HG02623 (cell line): ENCODE measurements around the gene MT1HL1.

Experiments used
- ATAC-seq: cut with Tn5 transposase; IDR thresholded peaks from one replicate; pipeline ENCODE4 v1.9.1; 2021; ENCODE audit warnings: moderate library complexity; ENCODE audit not compliant: unreplicated experiment

The MT1HL1 gene

DNA sequence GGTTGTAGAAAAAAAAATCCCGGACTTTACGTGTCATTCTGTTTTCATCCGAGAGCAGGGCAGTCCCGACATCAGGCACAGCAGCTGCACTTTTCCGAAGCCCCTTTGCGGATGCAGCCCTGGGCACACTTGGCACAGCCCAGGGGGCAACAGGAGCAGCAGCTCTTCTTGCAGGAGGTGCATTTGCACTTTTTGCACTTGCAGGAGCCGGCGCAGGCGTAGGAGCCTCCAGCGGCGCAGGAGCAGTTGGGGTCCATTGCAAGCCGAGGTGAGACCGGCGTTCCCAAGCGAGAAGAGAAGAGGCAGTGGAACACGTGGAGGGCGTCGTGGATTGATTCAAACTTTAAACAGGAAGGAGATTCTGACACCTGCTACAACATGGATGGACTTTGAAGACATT lies at the start of gene MT1HL1:
Gene MT1HL1 (minus strand): TSS at position 326 of the 400 bp plus-strand sequence. CDS start 69 bp downstream, at position 257.
- no peak for ATAC-seq

DNA sequence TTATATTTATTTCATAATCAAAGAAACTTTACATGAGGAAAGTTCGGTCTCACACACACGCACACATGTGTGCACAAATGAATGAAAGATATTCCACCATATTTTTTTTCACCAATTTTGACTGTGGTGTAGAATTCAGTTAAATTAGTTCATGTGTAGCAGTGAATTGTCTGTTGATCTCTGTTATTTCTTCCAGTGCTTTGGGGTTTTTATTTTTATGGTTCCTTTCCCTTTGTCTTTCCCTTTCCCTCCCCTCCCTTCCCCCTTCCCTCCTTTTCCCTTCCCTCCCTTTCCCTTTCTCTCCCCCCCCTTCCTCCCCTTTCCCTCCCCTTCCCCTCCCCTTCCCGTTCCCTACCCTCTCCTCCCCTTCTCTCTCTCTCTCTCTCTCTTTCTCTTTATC lies 46.7 kb upstream of the MT1HL1 start:
- ATAC-seq: no peak

DNA sequence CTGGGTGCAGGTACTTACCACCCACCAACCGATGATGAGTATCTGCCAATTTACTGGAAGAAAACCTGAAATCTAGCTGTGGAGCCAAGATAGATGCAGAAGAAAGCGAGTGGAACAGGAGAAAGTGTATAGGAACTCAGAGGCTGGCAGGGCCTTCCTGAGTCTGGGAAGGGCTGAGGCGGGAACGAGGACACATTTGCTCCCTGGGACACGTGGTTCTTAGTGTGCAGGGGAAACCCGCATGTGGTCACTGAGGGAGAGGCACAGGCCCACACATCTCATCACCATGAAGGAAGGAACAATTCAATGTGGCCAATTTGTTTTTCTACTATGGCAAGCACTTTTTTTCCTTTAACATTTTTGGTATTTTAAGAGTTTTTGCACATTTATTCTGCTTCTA lies 45.9 kb upstream of the MT1HL1 start:
- no peak for ATAC-seq

DNA sequence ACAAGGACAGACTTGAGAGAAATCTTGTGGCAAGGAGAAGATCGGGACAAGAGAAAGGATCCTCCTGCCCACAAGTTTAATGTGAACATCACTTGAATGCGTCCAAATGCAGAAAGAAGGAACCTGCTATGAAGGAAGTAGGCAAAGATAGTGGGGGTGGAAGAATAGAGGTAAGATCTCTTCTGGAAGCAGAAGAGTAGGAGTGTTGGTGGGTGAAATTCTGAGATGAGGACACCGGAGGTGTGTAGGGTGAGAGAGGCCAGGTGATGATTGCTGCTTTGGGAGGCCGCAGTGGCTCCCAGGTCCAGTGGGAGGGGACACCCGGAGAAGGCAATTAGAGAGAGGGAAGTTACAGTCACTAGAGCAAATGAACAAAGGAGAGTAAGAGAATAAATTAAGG lies 44.6 kb upstream of the MT1HL1 start:
- ATAC-seq: no peak

DNA sequence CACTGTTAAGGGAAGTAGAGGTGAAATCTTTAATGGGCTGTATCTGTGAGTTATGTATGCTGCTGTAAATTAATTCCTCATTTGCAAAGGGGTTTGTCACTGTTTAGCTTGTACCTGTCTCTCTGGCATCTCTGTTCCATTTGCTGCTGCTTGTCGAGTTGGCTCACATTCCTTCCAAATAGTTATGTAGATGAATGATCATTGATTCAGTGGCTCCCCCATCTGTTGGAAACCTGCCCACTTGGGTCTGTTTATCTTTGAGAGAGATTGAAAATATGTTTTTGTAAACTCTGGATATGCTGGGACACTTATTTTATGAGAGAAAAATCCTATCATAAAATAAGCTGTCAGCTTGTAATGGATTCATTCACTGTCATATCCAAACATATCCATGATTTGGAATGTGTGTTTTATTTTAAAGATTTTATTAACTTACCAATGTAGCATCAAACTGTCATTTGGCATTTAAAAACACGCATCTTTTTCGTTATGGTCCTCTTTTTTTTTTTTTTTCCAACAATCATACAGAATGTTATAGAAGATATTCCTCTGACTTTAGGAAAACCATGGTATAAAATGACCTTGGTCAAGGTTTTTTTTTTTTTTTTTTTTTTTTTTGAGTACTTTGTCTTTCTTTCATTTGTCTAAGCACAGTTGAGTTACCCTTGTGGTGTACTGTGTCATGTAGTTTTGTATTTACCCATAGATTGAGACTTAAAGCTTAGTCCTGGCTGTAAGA lies 41.2 kb upstream of the MT1HL1 start:
- no peak for ATAC-seq

DNA sequence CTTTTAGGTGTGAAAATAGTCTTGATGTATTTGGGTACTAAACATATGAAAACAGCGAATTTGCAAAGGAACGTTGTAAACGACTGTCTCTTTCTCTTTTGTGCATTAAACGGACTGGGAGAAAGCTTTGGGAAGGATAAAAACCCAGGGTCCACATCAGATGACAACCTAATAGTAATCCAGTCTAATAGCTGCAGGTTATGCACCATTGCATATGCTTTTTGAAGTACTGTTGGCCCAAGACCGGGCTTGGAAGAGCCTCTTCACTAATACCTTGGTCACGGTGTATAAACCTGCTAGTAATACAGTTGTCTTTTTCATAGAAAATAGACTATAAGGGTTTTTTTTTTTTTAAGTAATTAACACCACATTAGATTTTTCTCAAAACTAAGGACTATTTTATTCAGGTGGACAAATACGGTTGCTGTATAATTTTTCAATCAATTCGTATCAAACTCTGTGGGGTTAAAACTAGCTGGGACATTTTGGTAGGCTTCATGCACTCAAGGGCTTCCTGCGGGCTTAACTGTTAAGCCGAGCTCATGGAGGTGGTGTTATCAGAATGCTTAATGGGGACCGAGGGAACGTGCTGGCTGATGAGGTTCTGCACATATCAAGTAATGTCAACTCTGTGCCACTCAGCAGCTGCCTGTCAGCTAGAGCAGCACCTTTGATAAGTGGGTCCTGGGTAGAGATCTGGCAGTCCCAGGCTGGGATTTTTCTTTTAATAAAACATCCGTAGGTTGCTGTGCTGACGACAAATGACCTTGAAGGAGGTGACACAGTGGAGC lies 39.8 kb upstream of the MT1HL1 start:
- ATAC-seq: no peak

DNA sequence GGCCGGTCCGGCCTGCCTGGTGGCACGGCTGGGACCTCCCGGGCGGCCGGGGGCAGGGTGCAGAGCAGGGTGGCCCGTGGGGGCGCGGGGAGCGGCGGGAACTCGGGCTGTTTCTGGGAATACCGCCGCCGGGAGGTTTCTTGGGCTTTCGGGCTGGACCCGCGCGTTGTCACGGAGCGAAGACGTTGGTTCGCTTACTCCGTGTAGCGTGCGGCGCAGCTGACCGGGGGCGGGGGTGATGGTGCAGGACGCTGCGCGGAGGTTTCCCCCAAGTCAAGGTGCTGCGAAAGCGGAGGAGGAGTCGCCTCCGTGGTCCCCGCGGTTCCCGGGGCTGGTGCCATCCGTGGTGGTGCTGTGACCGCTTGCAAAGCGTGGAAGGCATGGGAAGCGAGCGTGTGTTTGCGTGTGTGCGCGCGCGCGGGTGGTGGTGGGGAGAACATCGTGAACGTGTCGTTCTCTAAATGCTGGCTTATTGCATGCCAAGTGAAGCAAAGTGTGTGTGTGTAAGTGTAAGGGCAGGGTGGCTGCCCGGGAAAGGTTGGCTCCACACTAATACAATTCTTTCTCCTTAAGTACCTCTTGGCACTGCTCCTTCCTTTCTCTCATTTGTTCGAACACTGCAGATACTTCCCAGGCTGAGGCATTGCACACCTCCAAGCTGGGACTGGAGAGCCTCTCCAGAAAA lies 38.8 kb upstream of the MT1HL1 start:
- no peak for ATAC-seq

DNA sequence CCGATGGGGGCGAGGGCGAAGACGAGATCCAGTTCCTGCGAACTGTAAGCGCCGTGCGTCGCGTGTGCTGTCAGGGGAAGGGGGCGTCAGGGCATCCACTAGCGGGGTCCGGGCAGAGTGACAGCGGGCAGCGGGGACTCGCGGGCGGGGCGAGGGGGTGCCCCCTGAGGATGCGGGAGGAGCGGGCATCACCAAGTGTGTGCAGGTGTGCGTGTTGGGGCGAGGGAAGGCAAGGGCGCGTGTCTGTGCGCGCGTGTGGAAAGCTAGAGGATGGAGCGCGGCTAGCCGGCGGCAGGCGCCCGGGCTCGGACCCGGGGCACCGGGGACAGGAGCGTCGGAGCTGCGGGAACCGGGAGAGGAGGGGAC lies 38.3 kb upstream of the MT1HL1 start:
- no peak for ATAC-seq

DNA sequence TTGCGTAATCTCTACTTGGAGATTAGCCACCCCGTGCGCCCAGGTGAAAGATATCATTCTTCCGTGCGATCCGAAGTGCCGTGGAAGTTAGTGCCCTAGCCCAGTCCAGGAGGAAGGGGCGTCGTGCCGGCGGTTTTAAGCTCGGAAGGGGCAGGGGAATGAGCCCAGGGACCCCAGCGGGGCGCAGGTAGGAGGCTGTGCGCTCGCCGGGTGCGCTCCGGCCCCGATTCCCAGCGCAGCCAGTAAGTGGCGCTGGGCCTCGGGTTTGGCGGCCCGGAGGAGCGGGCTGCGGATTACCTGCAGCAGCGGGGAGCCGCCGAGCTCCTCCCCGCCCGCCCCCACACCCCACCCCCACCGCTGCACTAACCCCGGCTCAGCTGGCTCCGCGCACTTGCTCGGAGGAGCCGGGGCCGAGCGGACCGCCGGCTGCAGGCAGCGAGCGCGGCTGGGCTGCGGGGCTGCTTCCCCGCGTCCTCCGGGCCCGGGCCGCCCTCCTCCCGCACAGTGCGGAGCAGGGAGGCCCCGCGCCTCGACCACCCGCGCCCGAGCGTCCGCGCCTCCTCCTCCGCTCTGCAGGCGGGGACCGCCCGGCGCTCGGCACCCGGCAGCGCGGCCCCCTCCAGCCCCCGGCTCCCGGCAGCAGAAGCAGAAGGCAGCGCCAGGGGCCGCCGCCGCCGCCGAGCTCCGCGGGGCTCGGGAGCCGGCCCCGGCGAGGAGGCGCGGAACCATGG lies 37.7 kb upstream of the MT1HL1 start, which contains the start of gene RYR2:
Gene RYR2 (plus strand): TSS at position 390 of the 731 bp plus-strand sequence. CDS start 338 bp downstream, at position 728.
- ATAC-seq: no peak

DNA sequence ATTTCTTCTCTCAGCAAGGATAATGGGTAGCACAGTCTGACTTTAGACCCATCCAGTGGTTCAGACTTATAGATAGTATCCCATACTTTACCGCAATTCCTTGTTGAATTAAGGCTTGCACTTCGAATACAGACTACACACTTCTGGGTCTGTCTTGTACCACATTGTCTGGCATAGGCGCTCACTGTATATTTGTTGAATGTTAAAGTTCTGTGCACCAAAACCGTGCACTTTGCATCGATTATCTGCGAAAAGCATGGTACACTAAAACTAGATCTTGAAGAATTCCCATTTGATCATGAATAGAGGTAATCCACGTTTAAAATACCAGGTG lies 37.2 kb upstream of the MT1HL1 start:
- ATAC-seq: no peak

DNA sequence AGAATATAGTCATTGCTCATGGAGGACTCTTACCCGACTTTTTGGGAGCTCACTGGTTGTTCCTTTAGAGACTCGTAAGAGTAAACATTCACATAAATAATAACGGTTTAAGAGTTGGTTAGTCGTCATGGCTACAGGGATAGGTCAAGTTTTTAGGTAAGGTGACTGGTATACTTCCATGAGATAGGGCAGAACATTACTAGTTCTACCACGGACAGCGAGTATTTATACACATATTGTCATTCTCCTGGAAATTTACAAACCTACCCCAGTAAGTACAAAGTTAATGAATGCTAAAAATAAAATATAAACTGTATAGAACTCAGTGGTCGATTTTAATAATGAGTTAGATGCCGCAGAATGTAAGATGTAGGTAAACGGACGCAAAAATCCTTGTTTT lies 36.6 kb upstream of the MT1HL1 start:
- ATAC-seq: no peak

DNA sequence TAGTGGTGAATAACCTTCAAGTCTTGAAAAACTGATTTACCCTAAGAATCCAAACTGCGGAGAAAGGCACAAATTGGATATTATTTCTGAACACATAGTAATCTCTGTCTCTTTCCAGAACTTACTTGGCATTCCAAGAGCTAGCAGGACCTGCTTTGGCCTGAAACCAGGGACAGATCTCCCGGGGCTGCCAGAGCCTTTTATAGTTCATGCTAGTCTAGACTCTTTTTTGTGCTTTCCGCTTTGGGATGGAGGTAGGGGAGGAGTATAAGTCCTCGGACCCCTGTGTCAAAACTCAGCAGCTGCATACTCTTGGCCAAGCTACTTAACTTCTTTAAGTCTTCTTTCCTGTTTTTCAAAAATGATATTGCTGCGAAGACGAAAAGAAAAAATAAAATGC lies 34.0 kb upstream of the MT1HL1 start:
- ATAC-seq: no peak

DNA sequence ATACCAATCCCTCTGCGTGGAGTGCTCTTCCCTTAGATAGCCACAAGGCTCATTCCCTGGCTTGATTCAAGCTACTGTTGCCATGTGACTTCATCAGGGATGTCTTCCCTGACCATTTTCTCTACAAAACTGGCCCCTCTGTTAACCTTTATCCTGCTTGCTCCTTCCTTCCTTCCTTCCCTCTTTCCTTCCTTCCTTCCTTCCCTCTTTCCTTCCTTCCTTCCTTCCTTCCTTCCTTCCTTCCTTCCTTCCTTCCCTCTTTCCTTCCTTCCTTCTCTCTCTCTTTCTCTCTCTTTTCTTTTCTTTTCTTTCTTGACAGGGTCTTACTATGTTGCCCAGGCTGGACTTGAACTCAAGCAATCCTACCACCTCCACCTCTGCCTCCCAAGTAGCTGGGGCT lies 31.5 kb upstream of the MT1HL1 start:
- ATAC-seq: no peak

DNA sequence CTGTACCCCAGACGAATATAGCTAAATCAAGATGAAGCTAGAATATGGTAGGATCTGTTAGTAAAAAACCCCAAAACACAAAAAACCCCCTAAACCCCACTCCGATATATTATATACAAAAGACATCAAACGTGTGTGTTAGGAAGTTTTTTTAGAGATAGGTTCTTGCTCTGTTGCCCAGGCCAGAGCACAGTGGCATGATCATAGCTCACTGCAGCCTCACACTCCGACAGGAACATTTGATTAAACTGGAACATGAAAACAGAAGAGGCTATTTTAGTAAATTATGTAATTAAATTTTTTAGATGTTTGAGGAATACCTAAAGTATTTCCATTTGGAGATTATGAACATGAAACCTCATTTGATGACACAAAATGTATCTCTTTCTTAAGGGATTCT lies 29.6 kb upstream of the MT1HL1 start:
- ATAC-seq: no peak

DNA sequence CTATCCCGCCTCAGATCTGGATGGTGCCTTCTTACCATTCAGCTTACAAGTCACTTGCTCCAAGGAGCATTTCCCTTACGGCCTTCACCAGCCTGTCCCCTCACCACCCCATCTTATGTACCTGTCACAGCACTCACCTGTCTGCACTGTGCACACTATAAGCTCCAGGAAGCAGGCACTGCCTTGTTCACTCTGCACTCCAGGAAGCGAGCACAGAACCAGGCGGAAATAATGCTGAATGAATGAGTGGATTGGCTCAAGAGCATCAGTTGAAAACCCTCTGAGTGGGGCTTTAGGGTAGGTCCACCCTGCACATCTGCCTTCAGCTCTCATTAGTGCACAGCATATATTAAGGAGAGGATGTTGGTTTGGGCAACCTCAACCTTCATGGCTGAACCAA lies 28.8 kb upstream of the MT1HL1 start:
- no peak for ATAC-seq

DNA sequence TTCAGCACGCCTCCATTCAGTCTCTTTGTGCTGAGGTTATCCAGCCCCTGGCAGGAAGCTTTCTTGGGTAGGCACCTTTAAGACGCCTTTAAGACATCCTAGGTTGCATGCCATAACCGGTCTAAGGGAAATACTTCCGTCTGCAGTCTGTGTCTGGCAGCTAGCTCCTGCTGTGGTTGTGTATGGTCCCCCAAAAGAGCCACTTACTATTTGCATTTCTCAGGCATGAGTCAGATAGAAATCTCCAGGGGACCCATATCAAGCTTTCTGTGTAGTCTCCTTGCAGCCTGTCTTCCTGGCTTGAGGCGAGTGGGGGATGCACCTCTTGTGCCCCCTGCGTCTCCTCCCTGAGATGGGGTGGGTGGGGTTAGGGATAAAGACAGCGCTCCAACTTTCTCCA lies 27.8 kb upstream of the MT1HL1 start:
- peak; percentile 86 for ATAC-seq

DNA sequence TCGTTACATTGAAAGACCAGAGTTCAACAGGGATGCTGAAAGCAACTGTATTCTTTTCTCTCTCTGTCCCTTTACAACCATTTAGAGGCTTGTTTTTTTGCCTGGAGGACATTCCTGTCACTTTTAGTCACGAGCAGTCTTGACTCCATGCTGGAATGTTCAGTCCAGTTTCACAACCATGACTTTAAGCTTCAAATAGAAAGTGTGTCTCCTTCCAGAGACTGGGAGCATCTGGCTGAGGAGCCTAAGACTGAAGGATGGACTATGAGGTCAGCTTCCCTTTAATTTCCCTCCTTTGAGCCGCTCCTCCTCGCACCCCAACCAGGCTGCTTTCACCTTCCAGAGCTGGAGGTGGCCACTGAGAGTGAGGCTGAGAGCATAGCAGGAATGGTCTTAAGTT lies 27.2 kb upstream of the MT1HL1 start:
- ATAC-seq: no peak

DNA sequence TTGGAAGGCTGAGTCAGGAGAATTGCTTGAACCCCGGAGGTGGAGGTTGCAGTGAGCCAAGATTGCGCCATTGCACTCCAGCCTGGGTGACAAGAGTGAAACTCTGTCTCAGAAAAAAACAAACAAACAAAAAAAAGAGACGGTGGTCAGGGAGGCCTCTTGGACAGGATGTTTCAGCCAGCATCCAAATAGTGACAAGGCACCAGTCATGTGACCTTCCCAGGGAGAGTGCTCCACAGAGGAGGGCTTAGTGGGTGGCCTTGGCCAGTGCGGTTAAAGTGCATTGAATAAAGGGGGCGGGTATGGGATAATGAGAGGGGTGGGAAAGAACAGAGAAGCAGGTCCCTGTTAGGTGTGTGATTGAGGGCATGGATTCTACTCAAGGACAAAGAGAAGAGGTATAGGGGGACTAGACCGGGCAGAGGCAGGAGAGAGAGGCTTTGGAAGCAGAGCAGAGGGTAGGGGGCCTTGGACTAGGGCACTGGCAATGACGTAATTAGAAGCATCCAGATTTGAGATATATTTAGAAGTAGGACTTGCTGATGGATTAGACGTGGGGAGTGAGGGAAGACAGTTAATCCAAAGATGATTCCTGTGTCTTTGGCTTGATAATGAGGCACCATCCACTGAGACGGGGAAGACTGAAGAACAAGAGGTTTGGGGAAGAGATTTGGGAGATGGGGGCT lies 25.8 kb upstream of the MT1HL1 start:
- no peak for ATAC-seq

DNA sequence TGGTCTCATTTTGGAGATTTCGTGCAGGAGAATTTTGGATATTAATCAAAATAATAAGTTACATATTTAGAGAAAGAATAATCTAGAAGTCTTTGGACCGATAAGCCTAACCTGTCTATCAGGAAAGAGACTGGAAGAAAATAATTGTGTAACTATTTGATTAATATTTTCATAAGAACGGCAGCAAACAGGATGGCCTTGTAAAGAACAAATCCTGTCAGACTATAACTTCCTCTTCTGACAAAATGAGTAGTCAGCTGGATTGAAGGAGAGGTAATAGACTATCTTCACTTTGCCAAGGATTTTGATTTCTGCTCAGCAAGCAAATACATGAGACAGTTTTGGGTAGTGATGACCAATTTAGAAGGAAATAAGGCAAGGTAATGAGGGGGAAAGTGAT lies 25.0 kb upstream of the MT1HL1 start:
- ATAC-seq: no peak

DNA sequence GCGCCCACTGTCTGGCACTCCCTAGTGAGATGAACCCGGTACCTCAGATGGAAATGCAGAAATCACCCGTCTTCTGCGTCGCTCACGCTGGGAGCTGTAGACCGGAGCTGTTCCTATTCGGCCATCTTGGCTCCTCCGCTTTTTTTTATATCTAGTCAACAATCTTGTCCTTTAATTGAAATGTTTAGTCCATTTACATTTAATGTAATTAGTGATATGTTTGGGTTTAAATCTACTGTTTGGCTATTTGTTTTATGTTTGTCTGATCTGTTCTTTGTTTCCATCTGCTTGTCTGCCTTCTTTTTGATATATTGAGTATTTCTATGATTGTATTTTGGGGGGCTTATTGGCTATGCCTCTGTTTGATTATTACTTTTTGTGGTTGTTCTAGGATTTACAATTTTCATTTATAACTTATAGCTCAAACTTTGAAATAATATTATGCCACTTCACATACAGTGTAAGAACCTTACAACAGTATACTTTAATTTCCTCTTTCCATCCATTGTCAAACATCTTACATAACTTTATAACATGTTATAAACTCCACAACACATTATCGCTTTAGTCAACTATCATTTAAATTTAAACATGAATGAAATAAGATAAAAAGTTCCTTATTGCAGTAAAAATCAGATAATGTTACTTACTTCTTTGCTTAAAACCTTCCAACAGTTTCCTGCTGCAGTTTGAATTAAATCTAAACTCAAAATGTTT lies 21.3 kb upstream of the MT1HL1 start:
- no peak for ATAC-seq
